Occipital lobe (tissue), 2 donors: Measurements from ENCODE around the gene SPATA19. TPM values are rescaled to one million over a fixed set of nuclear protein-coding genes. Genes with fewer than 3 reads are reported as not detected.

Source experiments
- DNase-seq: peaks from one replicate; lab custom pipeline; 2025; lab: John Stamatoyannopoulos, UW
- total RNA-seq: library from RNA; depleted of rRNA; stranded (reverse); fragments of >200 nt; gene quantifications from one replicate; pipeline ENCODE4 v1.2.3, GENCODE V29; 2014

The SPATA19 gene
- total RNA-seq, 1 donor from 2014 or later, result not detected

GRCh38 chr11:133835593-133836548 lies 9.4 kb downstream of the SPATA19 start:
- DNase-seq, result no peak

GRCh38 chr11:133834682-133835592 lies 10.4 kb downstream of the SPATA19 start:
- peak; percentile 52 for DNase-seq

- DNase-seq, result no peak
Measured at GRCh38 chr11:133833898-133834681, 11.2 kb downstream of the SPATA19 start.

GRCh38 chr11:133832991-133833897 lies 12.1 kb downstream of the SPATA19 start:
- DNase-seq, result no peak

- no peak for DNase-seq
Measured at GRCh38 chr11:133832096-133832990, 13.0 kb downstream of the SPATA19 start.

- no peak for DNase-seq
Measured at GRCh38 chr11:133830931-133831907, 14.1 kb downstream of the SPATA19 start.

GRCh38 chr11:133829566-133829965 lies 15.7 kb downstream of the SPATA19 start:
- DNase-seq, result no peak

GRCh38 chr11:133828871-133829270 lies 16.4 kb downstream of the SPATA19 start:
- DNase-seq, result no peak

GRCh38 chr11:133827556-133827955 lies 17.8 kb downstream of the SPATA19 start:
- no peak for DNase-seq

GRCh38 chr11:133826866-133827265 lies 18.4 kb downstream of the SPATA19 start:
- no peak for DNase-seq

GRCh38 chr11:133825666-133826065 lies 19.6 kb downstream of the SPATA19 start:
- no peak for DNase-seq

- no peak for DNase-seq
Measured at GRCh38 chr11:133825156-133825555, 20.2 kb downstream of the SPATA19 start.

GRCh38 chr11:133824593-133824992 lies 20.7 kb downstream of the SPATA19 start:
- DNase-seq, result no peak

- no peak for DNase-seq
Measured at GRCh38 chr11:133823614-133824013, 21.7 kb downstream of the SPATA19 start.

GRCh38 chr11:133823211-133823610 lies 22.1 kb downstream of the SPATA19 start:
- no peak for DNase-seq

GRCh38 chr11:133821776-133822175 lies 23.5 kb downstream of the SPATA19 start:
- DNase-seq, result peak; percentile 60

GRCh38 chr11:133819746-133820315 lies 25.5 kb downstream of the SPATA19 start:
- DNase-seq, result no peak

GRCh38 chr11:133819114-133819513 lies 26.2 kb downstream of the SPATA19 start:
- no peak for DNase-seq
